GM21515 (cell line): Measurements from ENCODE around the gene USF2.

Experiments used
- ATAC-seq: cut with Tn5 transposase; IDR thresholded peaks from one replicate; pipeline ENCODE4 v1.9.1; 2021; ENCODE audit not compliant: unreplicated experiment

Gene USF2

GRCh38 chr19:35296644-35297514 is 28.1 kb downstream of the USF2 start:
- ATAC-seq: no peak

DNA sequence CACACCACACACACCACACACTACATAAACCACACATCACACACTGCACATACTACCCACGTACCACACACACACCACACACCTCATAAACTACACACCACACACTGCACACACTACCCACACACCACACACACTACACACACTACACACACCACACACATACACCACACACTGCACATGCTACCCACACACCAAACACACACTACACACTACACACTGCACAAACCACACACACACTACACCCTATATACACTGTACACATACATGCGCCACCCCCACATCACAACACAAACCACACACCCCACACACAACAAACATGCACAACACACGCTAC is 28.7 kb downstream of the USF2 start:
- ATAC-seq: no peak

- no peak for ATAC-seq
These were observed 29.2 kb downstream of the USF2 start for GRCh38 chr19:35297922-35298321.

DNA sequence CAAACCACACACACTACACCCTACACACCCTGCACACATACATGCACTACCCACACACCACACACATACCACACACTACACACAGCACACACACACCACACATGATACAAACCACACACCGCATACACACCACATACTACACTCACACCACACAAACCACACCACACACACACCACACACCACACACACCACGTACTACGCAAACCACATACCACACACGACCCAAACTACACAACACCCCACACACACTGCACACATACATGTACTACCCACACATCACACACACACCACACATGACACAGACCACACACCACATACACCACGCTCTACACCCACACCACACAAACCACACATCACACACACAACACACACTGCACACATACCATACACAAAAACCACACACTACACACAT is 29.8 kb downstream of the USF2 start:
- ATAC-seq: no peak

- no peak for ATAC-seq
These were observed 31.0 kb downstream of the USF2 start for GRCh38 chr19:35299523-35300338.

DNA sequence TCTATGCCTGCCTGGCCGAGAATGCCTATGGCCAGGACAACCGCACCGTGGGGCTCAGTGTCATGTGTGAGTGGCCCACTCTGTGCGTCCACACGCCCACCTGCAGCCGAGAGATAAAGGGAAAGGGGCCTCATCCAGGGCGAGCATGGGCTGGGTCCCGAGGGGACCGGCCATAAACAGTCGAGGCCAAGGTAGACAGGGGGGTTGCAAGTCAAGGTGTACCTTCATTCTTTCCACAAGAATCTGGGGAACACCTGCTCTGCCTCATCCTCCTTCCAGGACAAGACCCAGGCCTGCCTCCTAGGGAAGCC is 31.5 kb downstream of the USF2 start:
- ATAC-seq: no peak

DNA sequence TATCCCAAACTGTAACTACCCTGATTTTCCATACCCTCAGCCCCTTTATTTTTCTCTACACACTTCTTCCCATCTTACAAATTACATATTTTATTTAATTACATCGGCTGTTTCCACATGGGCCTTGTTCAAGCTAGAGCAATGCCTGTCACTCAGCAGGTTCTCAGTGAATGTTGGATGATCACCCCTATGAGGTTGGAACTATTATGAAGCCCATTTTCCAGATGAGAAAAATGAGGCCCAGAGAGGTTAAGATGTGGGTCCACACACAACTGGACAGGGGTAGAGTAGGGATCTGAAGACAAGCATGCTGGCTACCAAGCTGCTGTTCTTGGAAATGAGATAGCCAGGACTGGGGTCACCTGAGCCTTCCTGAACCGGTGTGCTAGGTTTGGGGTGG is 33.2 kb downstream of the USF2 start:
- ATAC-seq: no peak

DNA sequence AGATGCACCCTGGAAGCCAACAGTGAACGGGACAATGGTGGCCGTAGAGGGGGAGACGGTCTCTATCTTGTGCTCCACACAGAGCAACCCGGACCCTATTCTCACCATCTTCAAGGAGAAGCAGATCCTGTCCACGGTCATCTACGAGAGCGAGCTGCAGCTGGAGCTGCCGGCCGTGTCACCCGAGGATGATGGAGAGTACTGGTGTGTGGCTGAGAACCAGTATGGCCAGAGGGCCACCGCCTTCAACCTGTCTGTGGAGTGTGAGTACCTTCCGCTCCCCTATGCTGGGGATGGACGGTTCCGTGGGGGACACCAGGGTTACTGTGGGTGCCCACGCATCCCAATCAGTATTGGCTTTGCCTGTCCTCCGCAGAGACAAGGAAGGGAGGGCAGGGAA is 33.7 kb downstream of the USF2 start:
- ATAC-seq: no peak

- no peak for ATAC-seq
These were observed 34.7 kb downstream of the USF2 start for GRCh38 chr19:35303357-35303915.

DNA sequence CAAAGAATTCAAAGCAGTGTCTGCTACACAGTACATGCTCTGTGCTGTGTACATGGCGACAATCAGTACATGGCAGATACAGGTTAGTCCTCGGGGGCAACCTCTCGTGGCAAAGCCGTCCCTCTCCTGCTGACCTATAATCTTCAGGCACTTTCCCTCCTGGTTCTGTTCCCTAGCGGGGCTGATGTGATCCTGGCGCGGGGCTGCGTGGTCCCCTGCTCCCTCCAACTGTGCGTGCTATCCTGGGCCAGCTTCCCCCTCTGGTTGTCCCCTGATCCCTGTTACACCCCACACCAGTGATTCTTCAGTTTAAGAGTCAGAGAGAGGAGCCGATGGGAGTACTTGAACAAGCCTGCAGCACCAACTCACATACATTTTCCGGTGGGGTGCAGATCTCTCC is 35.3 kb downstream of the USF2 start:
- no peak for ATAC-seq

- no peak for ATAC-seq
These were observed 36.4 kb downstream of the USF2 start for GRCh38 chr19:35305181-35305580.

- ATAC-seq: no peak
These were observed 37.9 kb downstream of the USF2 start for GRCh38 chr19:35306473-35307246.

- no peak for ATAC-seq
These were observed 39.2 kb downstream of the USF2 start for GRCh38 chr19:35307931-35308330.

GRCh38 chr19:35308910-35309309 is 40.1 kb downstream of the USF2 start:
- no peak for ATAC-seq

DNA sequence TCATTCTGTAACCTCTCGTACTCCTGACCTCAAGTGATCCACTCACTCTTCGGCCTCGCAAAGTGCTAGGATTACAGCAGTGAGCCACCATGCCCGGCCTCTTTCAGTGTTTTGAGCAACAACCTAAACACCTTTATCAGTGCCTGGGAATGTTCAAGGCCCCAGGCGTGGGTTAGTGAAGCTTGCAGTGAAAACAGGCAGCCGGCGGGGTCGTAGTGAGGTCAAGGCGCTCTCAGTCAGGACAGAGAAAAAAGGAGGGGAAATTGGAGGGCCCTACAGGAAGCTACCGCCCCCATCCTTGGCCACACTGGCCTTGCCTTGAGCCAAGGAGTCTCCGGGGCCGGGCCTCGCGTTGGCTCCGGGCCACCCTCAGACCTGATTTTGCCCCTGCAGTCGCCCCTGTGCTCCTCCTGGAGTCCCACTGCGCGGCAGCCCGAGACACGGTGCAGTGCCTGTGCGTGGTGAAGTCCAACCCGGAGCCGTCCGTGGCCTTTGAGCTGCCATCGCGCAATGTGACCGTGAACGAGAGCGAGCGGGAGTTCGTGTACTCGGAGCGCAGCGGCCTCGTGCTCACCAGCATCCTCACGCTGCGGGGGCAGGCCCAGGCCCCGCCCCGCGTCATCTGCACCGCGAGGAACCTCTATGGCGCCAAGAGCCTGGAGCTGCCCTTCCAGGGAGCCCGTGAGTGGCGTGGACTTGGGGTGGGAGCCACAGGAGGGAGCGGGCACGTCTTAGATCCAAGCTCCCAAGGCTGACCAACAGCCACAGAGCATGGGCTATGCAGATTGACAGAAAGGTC is 40.9 kb downstream of the USF2 start:
- ATAC-seq: no peak

DNA sequence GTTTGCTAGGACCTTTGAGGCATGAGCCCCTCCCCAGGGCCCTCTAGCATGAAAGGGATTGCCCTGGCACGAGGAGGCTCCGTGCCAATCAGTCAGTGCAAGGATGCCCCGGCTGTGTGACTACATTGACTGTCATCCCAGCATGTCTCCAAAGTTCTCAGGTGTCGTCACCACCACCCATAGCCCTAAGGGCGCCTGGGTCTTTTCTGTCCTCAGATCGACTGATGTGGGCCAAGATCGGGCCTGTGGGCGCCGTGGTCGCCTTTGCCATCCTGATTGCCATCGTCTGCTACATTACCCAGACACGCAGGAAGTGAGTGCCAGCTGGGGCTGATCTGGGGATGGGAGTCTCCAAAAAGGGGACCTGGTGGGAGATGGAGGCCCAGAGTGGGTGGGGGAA is 41.6 kb downstream of the USF2 start:
- ATAC-seq: no peak

GRCh38 chr19:35310811-35311465 is 42.2 kb downstream of the USF2 start:
- no peak for ATAC-seq

DNA sequence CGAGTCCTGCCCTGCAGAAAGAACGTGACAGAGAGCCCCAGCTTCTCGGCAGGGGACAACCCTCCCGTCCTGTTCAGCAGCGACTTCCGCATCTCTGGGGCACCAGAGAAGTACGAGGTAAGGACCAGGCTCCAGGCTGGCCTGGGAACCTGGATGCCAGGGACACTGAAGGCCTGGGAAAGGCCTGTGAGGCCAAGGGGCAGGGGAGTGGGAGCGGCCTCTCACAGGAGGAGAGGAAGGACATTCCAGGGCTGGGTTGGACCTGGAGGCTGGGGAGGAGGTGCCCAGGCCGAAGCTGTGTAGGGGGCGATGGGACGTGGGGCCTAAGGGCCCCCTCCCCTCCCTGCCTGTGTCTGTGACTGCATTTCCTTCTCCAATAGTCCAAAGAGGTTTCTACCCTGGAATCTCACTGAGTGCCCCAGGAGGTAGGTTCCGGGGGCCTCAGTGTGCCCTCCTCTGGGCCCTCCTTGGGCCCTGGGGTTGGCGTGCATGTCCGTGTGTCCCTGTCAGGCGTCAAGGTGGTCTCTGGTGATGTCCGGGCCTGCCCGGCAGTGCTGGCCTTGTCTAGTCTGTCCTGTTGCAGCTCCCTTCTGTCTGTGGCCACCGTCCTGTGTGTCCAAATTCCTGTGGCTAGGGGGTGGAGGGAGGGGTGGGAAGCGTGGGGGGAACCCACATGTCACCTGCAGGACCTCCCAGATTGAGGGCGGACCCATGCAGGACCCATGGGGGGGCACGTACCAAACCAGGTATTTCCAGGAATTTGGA is 43.3 kb downstream of the USF2 start:
- ATAC-seq: no peak

GRCh38 chr19:35313587-35313986 is 44.8 kb downstream of the USF2 start:
- no peak for ATAC-seq
